ENCODE data around the gene ASPHD1.

ASPHD1 gene

DNA sequence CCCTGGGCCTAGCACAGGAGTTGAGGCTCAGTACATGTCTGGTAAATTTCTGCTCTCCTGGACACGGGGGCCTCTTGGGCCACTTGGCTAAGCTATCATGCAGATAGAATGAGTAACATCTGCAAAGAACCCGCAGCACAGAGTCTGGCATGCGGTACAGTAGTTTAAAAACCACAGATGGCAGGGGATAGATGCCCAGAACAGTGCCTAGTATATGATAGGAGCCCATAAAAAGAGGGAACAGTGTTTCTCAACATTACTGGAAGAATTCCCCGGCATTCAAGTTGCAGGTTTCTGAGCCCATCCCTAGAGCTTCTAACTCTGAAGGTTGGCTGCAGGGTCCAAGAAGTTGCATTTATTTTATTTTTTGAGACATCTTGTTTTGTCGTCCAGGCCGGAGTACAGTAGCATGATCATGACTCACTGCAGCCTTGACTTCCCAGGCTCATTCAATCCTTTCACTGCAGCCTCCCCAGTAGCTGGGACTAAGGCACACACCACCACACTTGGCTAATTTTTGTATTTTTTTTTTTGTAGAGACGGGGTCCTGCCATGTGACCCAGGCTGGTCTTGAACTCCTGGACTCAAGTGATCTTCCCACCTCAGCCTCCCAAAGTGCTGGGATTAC lies 43.0 kb upstream of the ASPHD1 start:
- TF ChIP-seq, protein P1, sequence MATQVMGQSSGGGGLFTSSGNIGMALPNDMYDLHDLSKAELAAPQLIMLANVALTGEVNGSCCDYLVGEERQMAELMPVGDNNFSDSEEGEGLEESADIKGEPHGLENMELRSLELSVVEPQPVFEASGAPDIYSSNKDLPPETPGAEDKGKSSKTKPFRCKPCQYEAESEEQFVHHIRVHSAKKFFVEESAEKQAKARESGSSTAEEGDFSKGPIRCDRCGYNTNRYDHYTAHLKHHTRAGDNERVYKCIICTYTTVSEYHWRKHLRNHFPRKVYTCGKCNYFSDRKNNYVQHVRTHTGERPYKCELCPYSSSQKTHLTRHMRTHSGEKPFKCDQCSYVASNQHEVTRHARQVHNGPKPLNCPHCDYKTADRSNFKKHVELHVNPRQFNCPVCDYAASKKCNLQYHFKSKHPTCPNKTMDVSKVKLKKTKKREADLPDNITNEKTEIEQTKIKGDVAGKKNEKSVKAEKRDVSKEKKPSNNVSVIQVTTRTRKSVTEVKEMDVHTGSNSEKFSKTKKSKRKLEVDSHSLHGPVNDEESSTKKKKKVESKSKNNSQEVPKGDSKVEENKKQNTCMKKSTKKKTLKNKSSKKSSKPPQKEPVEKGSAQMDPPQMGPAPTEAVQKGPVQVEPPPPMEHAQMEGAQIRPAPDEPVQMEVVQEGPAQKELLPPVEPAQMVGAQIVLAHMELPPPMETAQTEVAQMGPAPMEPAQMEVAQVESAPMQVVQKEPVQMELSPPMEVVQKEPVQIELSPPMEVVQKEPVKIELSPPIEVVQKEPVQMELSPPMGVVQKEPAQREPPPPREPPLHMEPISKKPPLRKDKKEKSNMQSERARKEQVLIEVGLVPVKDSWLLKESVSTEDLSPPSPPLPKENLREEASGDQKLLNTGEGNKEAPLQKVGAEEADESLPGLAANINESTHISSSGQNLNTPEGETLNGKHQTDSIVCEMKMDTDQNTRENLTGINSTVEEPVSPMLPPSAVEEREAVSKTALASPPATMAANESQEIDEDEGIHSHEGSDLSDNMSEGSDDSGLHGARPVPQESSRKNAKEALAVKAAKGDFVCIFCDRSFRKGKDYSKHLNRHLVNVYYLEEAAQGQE (IDR thresholded peaks at IDR 0.05; ENCODE audit: insufficient read depth in 1 of 2, low read depth in 2 of 2, low read length in 2 of 2) = no peak
- TF ChIP-seq TAF1 (IDR thresholded peaks at IDR 0.05; ENCODE audit: borderline replicate concordance, insufficient read depth, low read length) (no peak), SIN3A (IDR thresholded peaks at IDR 0.05; ENCODE audit: borderline replicate concordance, insufficient read depth, low read length) (no peak), POLR2AphosphoS5 (IDR thresholded peaks at IDR 0.05; ENCODE audit: low read depth, low read length) (no peak), FOXP2 (optimal IDR thresholded peaks at IDR 0.05; ENCODE audit: borderline replicate concordance, extremely low read depth, extremely low read length, insufficient read depth) (no peak)

DNA sequence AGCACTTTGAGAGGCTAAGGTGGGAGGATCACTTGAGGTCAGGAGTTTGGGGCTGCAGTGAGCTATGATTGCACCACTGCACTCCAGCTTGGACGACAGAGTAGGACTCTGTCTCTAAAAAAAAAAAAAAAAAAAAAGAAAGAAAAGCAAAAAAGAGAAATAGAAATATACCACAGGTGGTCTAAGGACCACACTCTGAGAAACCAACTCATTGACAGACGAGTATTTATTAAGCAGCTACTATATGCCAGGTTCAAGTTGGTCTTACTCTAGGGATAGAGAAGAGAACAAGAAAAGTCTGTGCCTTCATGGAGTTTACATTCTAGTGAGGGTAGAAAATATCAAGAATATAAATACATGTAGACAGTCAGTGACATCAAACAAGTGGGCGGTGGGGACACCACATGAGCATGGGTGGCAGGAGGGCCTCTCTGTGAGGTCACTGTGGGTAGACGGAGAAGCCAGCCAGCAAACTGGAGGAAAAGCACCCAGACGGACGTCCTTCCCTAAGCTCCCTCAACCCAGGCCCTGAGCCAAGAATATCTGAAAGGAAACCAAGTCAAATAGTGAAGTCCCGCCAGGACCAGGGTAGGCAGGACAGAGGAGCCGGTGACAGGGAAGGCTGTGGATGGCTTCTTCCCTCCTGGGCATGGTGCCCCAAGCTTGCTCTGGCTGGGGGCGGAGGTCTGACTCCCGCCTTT lies 42.0 kb upstream of the ASPHD1 start:
- TF ChIP-seq SIN3A (IDR thresholded peaks at IDR 0.05; ENCODE audit: borderline replicate concordance, insufficient read depth, low read length) (no peak), POLR2AphosphoS5 (IDR thresholded peaks at IDR 0.05; ENCODE audit: low read depth, low read length) (no peak), FOXP2 (optimal IDR thresholded peaks at IDR 0.05; ENCODE audit: borderline replicate concordance, extremely low read depth, extremely low read length, insufficient read depth) (no peak), TAF1 (IDR thresholded peaks at IDR 0.05; ENCODE audit: borderline replicate concordance, insufficient read depth, low read length) (no peak)
- TF ChIP-seq, protein P1 (IDR thresholded peaks at IDR 0.05; ENCODE audit: insufficient read depth in 1 of 2, low read depth in 2 of 2, low read length in 2 of 2) = no peak

DNA sequence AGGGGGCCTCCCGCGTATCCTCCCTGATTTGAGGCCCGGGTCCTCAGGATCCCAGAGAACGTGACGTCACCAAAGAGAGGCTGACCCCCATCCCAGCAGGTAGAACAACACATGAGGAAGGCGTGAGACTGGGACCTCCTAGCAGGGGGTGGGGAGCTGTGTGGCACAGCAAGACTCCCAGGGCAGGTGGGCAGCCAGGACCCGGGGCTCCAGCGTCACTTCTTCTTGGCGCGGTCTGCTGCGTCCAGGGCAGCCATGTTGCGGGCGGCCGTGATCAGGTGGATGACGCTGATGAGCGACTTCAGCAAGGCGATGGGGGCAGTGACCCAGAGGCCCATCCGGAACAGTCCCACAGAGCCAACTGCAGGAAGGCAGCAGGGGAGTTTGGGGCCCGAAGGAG lies 41.3 kb upstream of the ASPHD1 start:
- TF ChIP-seq POLR2AphosphoS5 (IDR thresholded peaks at IDR 0.05; ENCODE audit: low read depth, low read length) (no peak), FOXP2 (optimal IDR thresholded peaks at IDR 0.05; ENCODE audit: borderline replicate concordance, extremely low read depth, extremely low read length, insufficient read depth) (no peak), TAF1 (IDR thresholded peaks at IDR 0.05; ENCODE audit: borderline replicate concordance, insufficient read depth, low read length) (no peak), SIN3A (IDR thresholded peaks at IDR 0.05; ENCODE audit: borderline replicate concordance, insufficient read depth, low read length) (no peak)
- TF ChIP-seq, protein P1 (IDR thresholded peaks at IDR 0.05; ENCODE audit: insufficient read depth in 1 of 2, low read depth in 2 of 2, low read length in 2 of 2) = no peak

DNA sequence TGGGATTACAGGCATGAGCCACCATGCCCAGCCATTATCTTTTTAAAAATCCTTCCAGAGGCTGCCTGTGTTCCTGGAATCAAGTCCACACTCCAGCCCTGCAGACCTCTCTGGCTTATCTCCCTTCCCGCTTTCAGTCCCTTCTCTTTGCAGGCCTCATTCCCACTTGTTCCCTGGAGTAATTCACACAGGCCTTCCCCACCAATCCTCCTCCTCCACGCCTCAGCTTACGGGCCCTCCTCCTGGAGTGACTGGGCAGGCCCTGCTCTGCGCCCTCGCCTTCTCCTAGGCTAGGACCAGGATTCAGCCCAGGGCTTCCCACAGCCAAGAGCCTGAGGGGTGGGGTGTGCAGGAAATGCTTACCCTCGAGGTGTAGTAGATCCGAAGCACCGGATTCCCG lies 40.1 kb upstream of the ASPHD1 start:
- TF ChIP-seq FOXP2 (optimal IDR thresholded peaks at IDR 0.05; ENCODE audit: borderline replicate concordance, extremely low read depth, extremely low read length, insufficient read depth) = no peak
- TF ChIP-seq, protein P1 (IDR thresholded peaks at IDR 0.05; ENCODE audit: insufficient read depth in 1 of 2, low read depth in 2 of 2, low read length in 2 of 2) = no peak
- TF ChIP-seq POLR2AphosphoS5 (IDR thresholded peaks at IDR 0.05; ENCODE audit: low read depth, low read length) = no peak
- TF ChIP-seq SIN3A (IDR thresholded peaks at IDR 0.05; ENCODE audit: borderline replicate concordance, insufficient read depth, low read length) = no peak
- TF ChIP-seq TAF1 (IDR thresholded peaks at IDR 0.05; ENCODE audit: borderline replicate concordance, insufficient read depth, low read length) = no peak

All from PFSK-1 (cell line).